ENCODE measurements around the gene CCDC88C.

The CCDC88C gene

DNA sequence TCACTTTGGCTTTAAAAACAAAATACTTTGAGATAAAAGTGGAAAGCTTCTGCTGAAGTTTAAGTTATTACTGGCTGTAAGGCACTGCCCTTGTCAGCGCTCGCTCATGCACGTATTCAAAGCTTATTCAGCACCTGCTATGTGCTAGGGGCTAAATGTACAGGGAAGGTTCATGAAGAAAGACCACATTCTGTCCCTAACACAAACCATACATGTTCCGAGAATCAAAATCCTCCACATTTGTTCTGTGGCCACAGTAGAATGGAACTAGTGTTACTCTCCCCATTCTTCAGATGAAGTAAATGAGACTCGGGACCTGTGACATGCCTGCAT is 139.3 kb downstream of the CCDC88C start:
- TF ChIP-seq, protein P1, sequence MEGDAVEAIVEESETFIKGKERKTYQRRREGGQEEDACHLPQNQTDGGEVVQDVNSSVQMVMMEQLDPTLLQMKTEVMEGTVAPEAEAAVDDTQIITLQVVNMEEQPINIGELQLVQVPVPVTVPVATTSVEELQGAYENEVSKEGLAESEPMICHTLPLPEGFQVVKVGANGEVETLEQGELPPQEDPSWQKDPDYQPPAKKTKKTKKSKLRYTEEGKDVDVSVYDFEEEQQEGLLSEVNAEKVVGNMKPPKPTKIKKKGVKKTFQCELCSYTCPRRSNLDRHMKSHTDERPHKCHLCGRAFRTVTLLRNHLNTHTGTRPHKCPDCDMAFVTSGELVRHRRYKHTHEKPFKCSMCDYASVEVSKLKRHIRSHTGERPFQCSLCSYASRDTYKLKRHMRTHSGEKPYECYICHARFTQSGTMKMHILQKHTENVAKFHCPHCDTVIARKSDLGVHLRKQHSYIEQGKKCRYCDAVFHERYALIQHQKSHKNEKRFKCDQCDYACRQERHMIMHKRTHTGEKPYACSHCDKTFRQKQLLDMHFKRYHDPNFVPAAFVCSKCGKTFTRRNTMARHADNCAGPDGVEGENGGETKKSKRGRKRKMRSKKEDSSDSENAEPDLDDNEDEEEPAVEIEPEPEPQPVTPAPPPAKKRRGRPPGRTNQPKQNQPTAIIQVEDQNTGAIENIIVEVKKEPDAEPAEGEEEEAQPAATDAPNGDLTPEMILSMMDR (IDR thresholded peaks at IDR 0.05; ENCODE audit: control extremely low read depth, extremely low read depth, low read depth, missing control alignments): no peak
- POLR2A ChIA-PET: no interaction called here
- no peak for DNase-seq (ENCODE audit: extremely low spot score)
- CTCF ChIA-PET: interaction anchor here (1.3 to 8.0 kb wide), 5 partner anchors 9 to 103 kb away, joined by 3 to 59 read pairs (median 5); partner anchors contain the start of gene GPR68

DNA sequence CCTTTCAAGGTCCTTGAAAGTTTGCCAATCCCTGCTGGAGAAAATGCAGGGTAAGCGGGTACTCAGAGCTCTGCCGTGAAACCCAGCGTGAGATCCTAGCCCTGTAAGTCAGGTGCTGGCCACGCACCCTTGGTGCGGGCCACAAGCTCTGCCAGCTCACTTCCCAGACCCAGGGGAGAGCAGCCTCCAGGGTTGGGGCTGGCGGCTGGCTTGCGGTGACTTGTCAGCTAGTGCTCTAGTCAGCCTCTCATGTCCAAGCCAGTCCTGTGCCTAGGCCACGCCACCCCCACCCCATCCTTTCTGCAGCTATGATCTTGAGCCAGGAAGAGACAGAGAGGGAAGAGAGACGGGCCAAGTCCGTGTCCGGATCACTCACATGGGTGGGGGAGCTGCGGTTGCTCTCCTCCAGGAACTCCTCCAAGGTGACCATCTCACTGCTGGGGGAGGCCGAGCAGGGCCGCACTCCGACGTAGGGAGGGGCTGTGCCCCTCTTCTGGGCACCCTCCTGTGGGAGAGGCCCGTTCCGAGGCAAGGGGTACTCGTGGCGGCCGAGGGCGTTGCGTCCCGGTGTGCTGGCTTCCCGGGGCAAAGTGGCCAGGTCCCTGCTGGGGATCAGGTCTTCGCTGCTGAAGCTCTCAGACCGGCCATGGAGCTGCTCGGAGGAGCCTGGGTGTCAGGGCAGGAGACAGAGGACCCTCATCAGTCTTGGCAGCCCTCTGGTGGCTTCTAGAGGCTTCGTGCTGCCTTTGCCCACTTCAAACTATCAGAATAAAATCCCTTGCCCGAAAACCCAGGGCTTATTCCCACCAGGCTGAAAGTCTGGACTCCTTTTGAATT is 139.9 kb downstream of the CCDC88C start:
- CTCF ChIA-PET: interaction anchor here (1.3 to 8.0 kb wide), 7 partner anchors 8 to 103 kb away, joined by 3 to 59 read pairs (median 5); partner anchors contain the start of gene GPR68
- TF ChIP-seq, protein P1 (IDR thresholded peaks at IDR 0.05; ENCODE audit: control extremely low read depth, extremely low read depth, low read depth, missing control alignments): no peak
- no peak for DNase-seq (ENCODE audit: extremely low spot score)
- POLR2A ChIA-PET: interaction anchor here (0.6 kb wide), 1 partner anchor 794 kb away, joined by 5 read pairs; no protein-coding TSS in a partner anchor

DNA sequence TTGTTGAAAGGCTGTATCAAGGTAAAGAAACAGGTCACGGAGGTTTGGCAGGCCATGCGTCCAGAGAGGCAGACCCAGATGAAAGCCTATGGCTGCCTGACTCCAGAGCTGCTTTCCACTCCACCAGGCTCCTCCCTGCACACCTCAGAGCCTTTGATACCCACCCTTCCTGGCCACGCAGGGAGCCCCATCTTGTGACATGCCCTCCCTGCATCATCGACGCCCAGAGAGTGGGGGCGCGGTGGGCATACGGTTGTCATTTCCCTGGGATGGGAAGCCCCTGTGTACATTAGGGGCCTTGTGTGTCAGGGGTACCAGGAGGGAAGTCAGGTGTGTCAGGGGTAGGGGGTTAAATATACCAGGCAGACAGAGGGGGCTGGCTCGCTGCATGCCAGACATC is 142.8 kb downstream of the CCDC88C start:
- POLR2A ChIA-PET: no interaction called here
- CTCF ChIA-PET: interaction anchor here (0.6 to 8.0 kb wide), 4 partner anchors 13 to 145 kb away, joined by 3 to 59 read pairs (median 14); no protein-coding TSS in a partner anchor
- no peak for DNase-seq (ENCODE audit: extremely low spot score)
- TF ChIP-seq, protein P1 (IDR thresholded peaks at IDR 0.05; ENCODE audit: control extremely low read depth, extremely low read depth, low read depth, missing control alignments): no peak

DNA sequence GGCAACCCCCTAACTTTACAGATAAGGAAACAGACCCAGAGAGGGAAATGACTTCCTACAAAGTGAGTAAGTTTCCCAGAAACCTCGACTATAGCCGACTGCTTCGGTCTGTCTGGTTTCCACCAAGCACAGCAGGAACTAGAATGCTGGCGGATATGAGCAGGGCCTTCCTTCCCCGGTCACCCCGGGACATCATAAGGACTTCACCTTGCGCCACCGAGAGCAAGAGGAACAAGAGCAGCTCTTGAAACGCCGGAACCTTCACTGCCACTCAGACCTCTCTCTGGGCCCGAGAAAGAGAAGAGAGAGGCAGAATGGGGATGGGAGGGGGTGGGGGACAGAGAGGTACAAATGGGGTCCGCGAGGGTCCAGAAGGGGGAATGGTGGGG is 143.7 kb downstream of the CCDC88C start:
- POLR2A ChIA-PET: no interaction called here
- TF ChIP-seq, protein P1 (IDR thresholded peaks at IDR 0.05; ENCODE audit: control extremely low read depth, extremely low read depth, low read depth, missing control alignments): no peak
- CTCF ChIA-PET: interaction anchor here (1.0 kb wide), 1 partner anchor 16 kb away, joined by 3 read pairs; no protein-coding TSS in a partner anchor
- DNase-seq (ENCODE audit: extremely low spot score): no peak

DNA sequence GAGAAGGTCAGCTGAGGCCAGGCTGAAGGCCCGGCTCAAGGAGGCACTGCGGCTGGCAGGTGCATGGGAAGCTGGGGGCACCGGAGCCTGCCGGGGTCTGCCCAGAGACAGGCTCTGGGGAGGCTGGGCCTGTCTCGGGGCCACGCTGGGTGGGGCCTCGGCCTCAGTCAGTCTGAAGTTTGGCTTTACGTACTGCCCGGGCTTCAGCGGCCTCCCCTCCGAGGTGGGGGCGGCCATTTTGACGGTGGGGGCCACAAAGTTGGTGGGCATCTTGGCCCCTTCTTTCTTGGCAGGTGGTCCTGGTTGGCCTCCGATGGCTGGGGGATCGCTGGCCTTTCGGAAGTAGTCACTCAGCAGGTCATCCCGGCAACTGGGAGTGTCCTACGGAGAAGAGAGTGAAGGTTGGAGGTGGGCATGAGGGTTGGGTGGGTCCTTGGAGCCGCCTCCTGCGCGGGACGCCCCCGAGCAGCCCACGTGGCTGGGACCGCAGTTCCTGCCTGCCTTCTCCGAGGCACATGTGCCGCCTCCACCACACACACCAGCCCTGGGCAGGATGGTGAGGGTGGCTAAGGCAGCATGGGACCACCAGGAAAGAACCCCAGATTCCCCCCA is 144.2 kb downstream of the CCDC88C start:
- POLR2A ChIA-PET: no interaction called here

More for the DNA sequence above, 144.2 kb downstream of the CCDC88C start:
- TF ChIP-seq, protein P1 (IDR thresholded peaks at IDR 0.05; ENCODE audit: control extremely low read depth, extremely low read depth, low read depth, missing control alignments): no peak
- DNase-seq (ENCODE audit: extremely low spot score): no peak
- CTCF ChIA-PET: interaction anchor here (1.0 to 2.3 kb wide), 3 partner anchors 12 to 98 kb away, joined by 3 to 7 read pairs (median 5); no protein-coding TSS in a partner anchor
